B cell (primary cell): ENCODE results near the gene SUPT7L. TPM values are rescaled to one million over a fixed set of nuclear protein-coding genes. Genes with fewer than 3 reads are reported as not detected.

Source experiments
- ATAC-seq: fragments of 200-7000 bp; cut with Tn5 transposase; one replicate; pipeline ENCODE4 v1.10.0; 2021; ENCODE audit warnings: low read depth, mild to moderate bottlenecking, moderate number of reproducible peaks, moderate library complexity
- CTCF ChIA-PET: fragments of 350-600 bp; sonication (Branson Sonifier 250); formaldehyde crosslinking; loops from one replicate; lab custom pipeline; 2021; ENCODE audit warnings: antibody characterized with exemption, inconsistent platforms; lab: Charles Lee
- POLR2A ChIA-PET: fragments of 350-600 bp; sonication (Branson Sonifier 250); formaldehyde crosslinking; loops from one replicate; lab custom pipeline; 2021; ENCODE audit warnings: antibody characterized with exemption; lab: Charles Lee
- DNase-seq: peaks from one replicate; pipeline ENCODE4 v3.0.0; 2013
- H2AFZ ChIP-seq: 2 replicates; pipeline ENCODE4 v1.6.1; 2012; ENCODE audit warnings: mild to moderate bottlenecking, low read depth, low read length; ENCODE audit not compliant: insufficient read depth, poor library complexity, severe bottlenecking
- H3K27ac ChIP-seq, 2 donors: 1 replicate in 1 of 2; 2 replicates in 1 of 2; pipeline ENCODE4 v1.5.1; 2012 to 2013; ENCODE audit warnings: low read length in 2 of 2, mild to moderate bottlenecking in 2 of 2, moderate library complexity in 1 of 2
- H3K27me3 ChIP-seq, 4 experiments: fragments of 200-600 bp in 1 of 4; sonication (generic) in 1 of 4; replicated peaks in 1 of 4; 1 replicate in 2 of 4; 2 replicates in 2 of 4; pipeline versions ENCODE4 v1.6.1 to v1.7.0; 2013 to 2016; ENCODE audit warnings: low read length in 3 of 4, mild to moderate bottlenecking in 2 of 4, mixed read lengths in 1 of 4, moderate library complexity in 1 of 4; ENCODE audit not compliant: insufficient read depth in 4 of 4, control insufficient read depth in 3 of 4; ENCODE audit errors: control extremely low read depth in 1 of 4
- H3K36me3 ChIP-seq, 2 experiments: replicated peaks in 1 of 2; 1 replicate in 1 of 2; 2 replicates in 1 of 2; pipeline versions ENCODE4 v1.6.1 to v1.7.1; 2013; ENCODE audit warnings: low read length in 1 of 2; ENCODE audit not compliant: insufficient read depth in 2 of 2, control insufficient read depth in 1 of 2; ENCODE audit errors: control extremely low read depth in 1 of 2, extremely low read depth in 1 of 2
- H3K4me1 ChIP-seq, 2 donors: fragments of 200-600 bp in 1 of 2; sonication (generic) in 1 of 2; 1 replicate in 1 of 2; 2 replicates in 1 of 2; pipeline versions ENCODE4 v1.5.1 to v1.6.1; 2013 to 2017; ENCODE audit warnings: low read length in 2 of 2; ENCODE audit not compliant: control insufficient read depth in 2 of 2, insufficient read depth in 2 of 2
- H3K4me2 ChIP-seq: replicated peaks from 2 replicates; pipeline ENCODE3; 2012; ENCODE audit warnings: mild to moderate bottlenecking, low read depth, low read length; ENCODE audit not compliant: poor library complexity, severe bottlenecking
- H3K4me3 ChIP-seq, 5 experiments: fragments of 200-600 bp in 1 of 5; sonication (generic) in 1 of 5; 1 replicate in 3 of 5; 2 replicates in 2 of 5; pipeline versions ENCODE4 v1.5.1 to v1.7.0; 2011 to 2016; ENCODE audit warnings: low read length in 4 of 5, mild to moderate bottlenecking in 4 of 5, low read depth in 2 of 5, control low read depth in 1 of 5, moderate library complexity in 1 of 5; ENCODE audit not compliant: insufficient read depth in 1 of 5; ENCODE audit errors: control extremely low read depth in 1 of 5, extremely low read depth in 1 of 5
- H3K79me2 ChIP-seq: fragments of 200-600 bp; sonication (generic); one replicate; pipeline ENCODE4 v1.6.0; 2016; ENCODE audit warnings: low read length; ENCODE audit not compliant: control insufficient read depth, insufficient read depth
- H3K9ac ChIP-seq: fragments of 200-600 bp; sonication (generic); 2 replicates; pipeline ENCODE4 v1.6.1; 2017; ENCODE audit warnings: mild to moderate bottlenecking, low read length, moderate library complexity
- H3K9me3 ChIP-seq, 3 donors: one replicate each; pipeline versions ENCODE4 v1.6.1 to v1.7.1; 2013; ENCODE audit warnings: low read length in 2 of 3; ENCODE audit not compliant: control insufficient read depth in 2 of 3, insufficient read depth in 1 of 3; ENCODE audit errors: control extremely low read depth in 1 of 3
- H4K20me1 ChIP-seq: 2 replicates; pipeline ENCODE4 v1.6.0; 2012; ENCODE audit warnings: mild to moderate bottlenecking, low read length; ENCODE audit not compliant: insufficient read depth, control insufficient read depth, poor library complexity, severe bottlenecking
- H3K27ac Mint-ChIP-seq: one replicate; pipeline ENCODE4 v1.8.0; 2021; ENCODE audit warnings: mixed read lengths
- H3K27me3 Mint-ChIP-seq: one replicate; pipeline ENCODE4 v1.8.0; 2021; ENCODE audit warnings: mixed read lengths
- H3K4me1 Mint-ChIP-seq: one replicate; pipeline ENCODE4 v1.8.0; 2021; ENCODE audit warnings: mixed read lengths
- H3K4me3 Mint-ChIP-seq: one replicate; pipeline ENCODE4 v1.8.0; 2021; ENCODE audit warnings: mixed read lengths
- H3K9me3 Mint-ChIP-seq: one replicate; pipeline ENCODE4 v1.8.0; 2022; ENCODE audit warnings: mixed read lengths; ENCODE audit not compliant: insufficient read depth
- EZH2 ChIP-seq: IDR thresholded peaks from 2 replicates; pipeline ENCODE4 v1.6.1; 2012; ENCODE audit warnings: borderline replicate concordance, low read depth, mild to moderate bottlenecking, moderate library complexity, low read length; ENCODE audit not compliant: insufficient read depth, poor library complexity, severe bottlenecking
- WGBS: methylation state at CpG from one replicate; pipeline ENCODE4 v1.1.5; 2013; ENCODE audit warnings: missing lambda C conversion rate; ENCODE audit not compliant: insufficient coverage; 5-methylcytosine and 5-hydroxymethylcytosine counted together
- intact Hi-C: fragments of 100-400 bp; cut with micrococcal nuclease; formaldehyde crosslinking; loops from one replicate; pipeline ENCODE4 v1.10.0; 2022
- polyA plus RNA-seq: library from polyadenylated mRNA; depleted of rRNA; stranded (reverse); fragments of >200 nt; gene quantifications from 2 replicates; pipeline ENCODE4 v1.2.3, GENCODE V29; 2012
- small RNA-seq: library from RNA; depleted of rRNA; stranded (forward); fragments of <200 nt; gene quantifications from one replicate; pipeline ENCODE3, GENCODE V24; 2012; ENCODE audit warnings: low replicate concordance, low read depth; ENCODE audit not compliant: insufficient read length
- total RNA-seq, 2 donors: library from RNA; stranded (reverse); fragments of 120-200 nt in 1 of 2; gene quantifications; 1 replicate in 1 of 2; 2 replicates in 1 of 2; pipeline versions ENCODE4 v1.2.3 to v1.2.4, GENCODE V29; 2013 to 2022
- TF ChIP-seq, protein P1 (sequence below): fragments of 200-600 bp; IDR thresholded peaks from one replicate; pipeline ENCODE4 v1.8.0; 2022; ENCODE audit warnings: antibody characterized with exemption, mild to moderate bottlenecking

SUPT7L gene
- total and polyA plus RNA-seq, 2 donors (not counting 1 experiment from before 2014, with no cell fraction given), result 40.2 to 42.4 TPM

DNA sequence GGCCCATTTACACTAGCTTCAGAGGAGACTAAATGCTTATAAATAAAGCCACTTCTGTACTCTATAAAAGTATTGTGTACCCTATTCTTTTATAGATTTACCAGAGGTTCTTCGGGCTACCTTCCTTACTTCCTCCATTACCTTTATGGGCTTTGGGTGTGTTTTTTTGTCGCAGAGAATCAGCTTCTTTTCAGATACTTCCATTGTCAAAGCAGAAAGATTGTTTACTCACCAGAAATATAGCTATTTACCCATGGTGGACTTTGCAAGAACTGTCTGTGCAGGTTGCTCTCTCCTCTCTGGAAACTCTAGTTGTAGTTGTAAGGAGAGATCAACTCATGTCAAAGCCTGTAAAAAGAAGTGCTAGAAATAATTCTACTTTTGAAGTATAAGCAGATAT lies 49.4 kb downstream of the SUPT7L start:
- TF ChIP-seq EZH2, result no peak
- TF ChIP-seq, protein P1, sequence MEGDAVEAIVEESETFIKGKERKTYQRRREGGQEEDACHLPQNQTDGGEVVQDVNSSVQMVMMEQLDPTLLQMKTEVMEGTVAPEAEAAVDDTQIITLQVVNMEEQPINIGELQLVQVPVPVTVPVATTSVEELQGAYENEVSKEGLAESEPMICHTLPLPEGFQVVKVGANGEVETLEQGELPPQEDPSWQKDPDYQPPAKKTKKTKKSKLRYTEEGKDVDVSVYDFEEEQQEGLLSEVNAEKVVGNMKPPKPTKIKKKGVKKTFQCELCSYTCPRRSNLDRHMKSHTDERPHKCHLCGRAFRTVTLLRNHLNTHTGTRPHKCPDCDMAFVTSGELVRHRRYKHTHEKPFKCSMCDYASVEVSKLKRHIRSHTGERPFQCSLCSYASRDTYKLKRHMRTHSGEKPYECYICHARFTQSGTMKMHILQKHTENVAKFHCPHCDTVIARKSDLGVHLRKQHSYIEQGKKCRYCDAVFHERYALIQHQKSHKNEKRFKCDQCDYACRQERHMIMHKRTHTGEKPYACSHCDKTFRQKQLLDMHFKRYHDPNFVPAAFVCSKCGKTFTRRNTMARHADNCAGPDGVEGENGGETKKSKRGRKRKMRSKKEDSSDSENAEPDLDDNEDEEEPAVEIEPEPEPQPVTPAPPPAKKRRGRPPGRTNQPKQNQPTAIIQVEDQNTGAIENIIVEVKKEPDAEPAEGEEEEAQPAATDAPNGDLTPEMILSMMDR, result no peak
- H3K4me3 ChIP-seq, result no peak overlapping the region
- H3K9me3 ChIP-seq, result no peaks in the 10 kb centered on the region
- Mint-ChIP-seq H3K4me3 (no peak overlapping the region), H3K9me3 (no peaks in the 10 kb centered on the region), H3K4me1 (no peaks in the 10 kb centered on the region), H3K27me3 (no peaks in the 10 kb centered on the region), H3K27ac (no peak overlapping the region)
- H4K20me1 ChIP-seq, result no peaks in the 10 kb centered on the region
- H3K36me3 ChIP-seq, result peaks cover 11 to 48% of the 10 kb centered on the region in 2 experiments
- H3K27me3 ChIP-seq, result no peaks in the 10 kb centered on the region
- intact Hi-C loops, result no loop called here
- ChIA-PET POLR2A (no interaction called here), CTCF (no interaction called here)
- H3K4me2 ChIP-seq, result no peak overlapping the region
- no peaks in the 10 kb centered on the region for H3K4me1 ChIP-seq
- ATAC-seq (no peak), DNase-seq (no peak)
- no peak overlapping the region for H3K27ac ChIP-seq
- no peak overlapping the region for H3K9ac ChIP-seq
- H3K79me2 ChIP-seq, result peaks cover 3% of the 10 kb centered on the region
- WGBS, result no CpG with 5 or more reads among the region's 2 CpGs
- no peak overlapping the region for H2AFZ ChIP-seq

- Mint-ChIP-seq H3K27ac (no peak overlapping the region), H3K4me1 (no peaks in the 10 kb centered on the region)
Measured at GRCh38 chr2:27606611-27607010, 56.8 kb downstream of the SUPT7L start.

More at GRCh38 chr2:27606611-27607010, 56.8 kb downstream of the SUPT7L start:
- H3K9ac ChIP-seq, result no peak overlapping the region
- no peak for TF ChIP-seq EZH2
- TF ChIP-seq, protein P1, result no peak
- ATAC-seq (no peak), DNase-seq (no peak)
- 94% methylated on average over 2 of the region's 2 CpGs for WGBS
- H3K4me3 Mint-ChIP-seq, result no peak overlapping the region
- H3K36me3 ChIP-seq, result peaks cover 10 to 66% of the 10 kb centered on the region in 2 experiments
- H3K79me2 ChIP-seq, result peaks cover 26% of the 10 kb centered on the region
- ChIA-PET POLR2A (no interaction called here), CTCF (no interaction called here)
- no peaks in the 10 kb centered on the region for H3K4me1 ChIP-seq
- no peak overlapping the region for H3K4me3 ChIP-seq
- no peak overlapping the region for H3K4me2 ChIP-seq
- H2AFZ ChIP-seq, result no peak overlapping the region
- H3K9me3 Mint-ChIP-seq, result no peaks in the 10 kb centered on the region
- H3K27me3 Mint-ChIP-seq, result no peaks in the 10 kb centered on the region
- H3K27ac ChIP-seq, result no peak overlapping the region
- H3K27me3 ChIP-seq, result no peaks in the 10 kb centered on the region
- H3K9me3 ChIP-seq, result no peaks in the 10 kb centered on the region
- peaks cover 11% of the 10 kb centered on the region for H4K20me1 ChIP-seq
- intact Hi-C loops, result no loop called here

Small RNA genes lying within 50 kb of the gene (small RNA-seq; reads per million reads assigned to genes)
- not detected for gene RF00340

Other genes starting within 250 kb of the SUPT7L start
- gene NRBP1, start 235.0 kb downstream of the SUPT7L start, total RNA-seq, result 109 and 115 TPM in 2 replicates
- 69.2 and 105 TPM in 2 replicates for gene NRBP1, start 235.0 kb downstream of the SUPT7L start, polyA plus RNA-seq
- 15.0 and 16.5 TPM in 2 replicates for gene KRTCAP3, start 221.2 kb downstream of the SUPT7L start, total RNA-seq
- gene KRTCAP3, start 221.2 kb downstream of the SUPT7L start, polyA plus RNA-seq, result 8.6 TPM in 2 replicates
- 33.3 and 41.0 TPM in 2 replicates for gene IFT172, start 173.9 kb downstream of the SUPT7L start, total RNA-seq
- gene IFT172, start 173.9 kb downstream of the SUPT7L start, polyA plus RNA-seq, result 20.1 and 21.4 TPM in 2 replicates
- not detected in 2 replicates for gene FNDC4, start 168.4 kb downstream of the SUPT7L start, total RNA-seq
- 0.17 and 0.31 TPM in 2 replicates for gene FNDC4, start 168.4 kb downstream of the SUPT7L start, polyA plus RNA-seq
- gene GCKR, start 166.8 kb downstream of the SUPT7L start, total RNA-seq, result not detected in 2 replicates
- gene GCKR, start 166.8 kb downstream of the SUPT7L start, polyA plus RNA-seq, result not detected in 2 replicates
- 65.2 and 72.3 TPM in 2 replicates for gene ZNF512, start 80.6 kb downstream of the SUPT7L start, total RNA-seq
- 26.4 and 33.3 TPM in 2 replicates for gene ZNF512, start 80.6 kb downstream of the SUPT7L start, polyA plus RNA-seq
- 1.3 and 2.2 TPM in 2 replicates for gene CCDC121, start 34.6 kb downstream of the SUPT7L start, total RNA-seq
- 0.65 and 0.95 TPM in 2 replicates for gene CCDC121, start 34.6 kb downstream of the SUPT7L start, polyA plus RNA-seq
- gene GPN1, start 34.6 kb downstream of the SUPT7L start, total RNA-seq, result 26.0 and 27.8 TPM in 2 replicates
- gene GPN1, start 34.6 kb downstream of the SUPT7L start, polyA plus RNA-seq, result 17.4 and 17.5 TPM in 2 replicates
- gene SLC4A1AP, start 275 bp upstream of the SUPT7L start, total RNA-seq, result 23.1 and 25.6 TPM in 2 replicates
- gene SLC4A1AP, start 275 bp upstream of the SUPT7L start, polyA plus RNA-seq, result 8.9 and 14.7 TPM in 2 replicates
- gene MRPL33, start 108.1 kb upstream of the SUPT7L start, total RNA-seq, result 26.5 and 26.9 TPM in 2 replicates
- gene MRPL33, start 108.1 kb upstream of the SUPT7L start, polyA plus RNA-seq, result 14.4 and 32.4 TPM in 2 replicates
- gene RBKS, start 226.8 kb upstream of the SUPT7L start, total RNA-seq, result 6.4 and 6.8 TPM in 2 replicates
- gene RBKS, start 226.8 kb upstream of the SUPT7L start, polyA plus RNA-seq, result 9.2 and 26.7 TPM in 2 replicates
- gene BABAM2, start 227.1 kb upstream of the SUPT7L start, total RNA-seq, result 69.6 and 70.6 TPM in 2 replicates
- gene BABAM2, start 227.1 kb upstream of the SUPT7L start, polyA plus RNA-seq, result 16.4 and 22.3 TPM in 2 replicates